WTC11 (cell line): Measurements from ENCODE around the gene H6PD.

Experiments used
- CREB1 ChIP-seq: sonication (generic); formaldehyde crosslinking; IDR thresholded peaks from 2 replicates; pipeline ENCODE4 v1.8.0; 2023; ENCODE audit warnings: mild to moderate bottlenecking, missing genetic modification reagents
- EMX1 ChIP-seq: fragments of 250-450 bp; sonication (Bioruptor Pico); IDR thresholded peaks from 2 replicates; pipeline ENCODE4 v1.8.0; 2021; ENCODE audit warnings: mild to moderate bottlenecking
- NFE2L1 ChIP-seq: sonication (generic); formaldehyde crosslinking; IDR thresholded peaks from 2 replicates; pipeline ENCODE4 v1.8.1; 2023; ENCODE audit warnings: missing genetic modification reagents
- USF2 ChIP-seq: sonication (generic); formaldehyde crosslinking; IDR thresholded peaks from 2 replicates; pipeline ENCODE4 v1.8.1; 2023; ENCODE audit warnings: mild to moderate bottlenecking, missing genetic modification reagents, moderate library complexity
- ZNF138 ChIP-seq: sonication (generic); formaldehyde crosslinking; conservative IDR thresholded peaks from 2 replicates; pipeline ENCODE4 v1.8.1; 2022; ENCODE audit warnings: mild to moderate bottlenecking, moderate library complexity, missing genetic modification reagents
- ZNF263 ChIP-seq: sonication (generic); formaldehyde crosslinking; IDR thresholded peaks from 2 replicates; pipeline ENCODE4 v1.8.1; 2022; ENCODE audit warnings: low read depth, mild to moderate bottlenecking, moderate library complexity, missing genetic modification reagents
- TF ChIP-seq, protein P1 (sequence below): fragments of 200-600 bp; IDR thresholded peaks from 2 replicates; pipeline ENCODE4 v1.8.0; 2022; ENCODE audit warnings: antibody characterized with exemption
- TF ChIP-seq, protein P2 (sequence below): sonication (generic); formaldehyde crosslinking; IDR thresholded peaks from 2 replicates; pipeline ENCODE4 v1.8.0; 2022; ENCODE audit warnings: mild to moderate bottlenecking, missing genetic modification reagents
- TF ChIP-seq, protein P3 (sequence below): sonication (generic); formaldehyde crosslinking; IDR thresholded peaks from 2 replicates; pipeline ENCODE4 v1.8.0; 2022; ENCODE audit warnings: mild to moderate bottlenecking, missing genetic modification reagents
- TF ChIP-seq, protein P4 (sequence below): sonication (generic); formaldehyde crosslinking; IDR thresholded peaks from 2 replicates; pipeline ENCODE4 v1.8.1; 2023; ENCODE audit warnings: mild to moderate bottlenecking, missing genetic modification reagents
- TF ChIP-seq, protein P5 (sequence below): sonication (generic); formaldehyde crosslinking; IDR thresholded peaks from 2 replicates; pipeline ENCODE4 v1.8.1; 2023; ENCODE audit warnings: mild to moderate bottlenecking, moderate library complexity, missing genetic modification reagents

DNA sequence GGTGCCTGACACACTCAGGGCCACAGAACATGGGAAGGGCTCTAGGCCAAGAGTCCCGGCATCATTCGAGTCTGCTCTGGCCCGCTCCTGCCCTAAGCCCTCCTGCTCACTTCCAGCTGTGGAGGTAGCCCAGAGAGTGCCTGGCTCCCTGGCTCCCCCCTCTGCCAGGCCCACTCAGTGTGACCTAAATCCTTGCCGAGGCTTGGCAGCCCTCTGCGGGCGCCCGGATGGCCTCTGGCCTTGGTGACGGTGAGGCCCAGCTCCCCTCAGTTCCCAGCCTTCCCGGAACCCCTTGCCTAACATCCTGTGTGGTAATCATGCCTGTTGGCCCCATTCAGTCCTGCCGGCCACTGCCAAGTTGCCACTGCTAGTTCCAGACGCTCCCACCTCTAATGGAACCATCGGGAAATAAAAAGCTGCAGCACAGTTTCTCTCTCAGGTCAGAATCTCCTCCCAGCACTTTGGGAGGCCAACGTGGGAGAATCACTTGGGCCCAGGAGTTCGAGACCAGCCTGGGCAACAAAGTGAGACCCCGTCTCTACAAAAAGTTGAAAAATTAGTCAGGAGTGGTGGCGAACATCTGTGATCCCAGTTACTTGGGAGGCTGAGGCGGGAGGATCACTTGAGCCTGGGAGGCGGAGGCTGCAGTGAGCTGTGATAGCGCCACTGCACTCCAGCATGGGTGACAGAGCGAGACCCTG is 1.2 kb upstream of the H6PD start:
- TF ChIP-seq, protein P1, sequence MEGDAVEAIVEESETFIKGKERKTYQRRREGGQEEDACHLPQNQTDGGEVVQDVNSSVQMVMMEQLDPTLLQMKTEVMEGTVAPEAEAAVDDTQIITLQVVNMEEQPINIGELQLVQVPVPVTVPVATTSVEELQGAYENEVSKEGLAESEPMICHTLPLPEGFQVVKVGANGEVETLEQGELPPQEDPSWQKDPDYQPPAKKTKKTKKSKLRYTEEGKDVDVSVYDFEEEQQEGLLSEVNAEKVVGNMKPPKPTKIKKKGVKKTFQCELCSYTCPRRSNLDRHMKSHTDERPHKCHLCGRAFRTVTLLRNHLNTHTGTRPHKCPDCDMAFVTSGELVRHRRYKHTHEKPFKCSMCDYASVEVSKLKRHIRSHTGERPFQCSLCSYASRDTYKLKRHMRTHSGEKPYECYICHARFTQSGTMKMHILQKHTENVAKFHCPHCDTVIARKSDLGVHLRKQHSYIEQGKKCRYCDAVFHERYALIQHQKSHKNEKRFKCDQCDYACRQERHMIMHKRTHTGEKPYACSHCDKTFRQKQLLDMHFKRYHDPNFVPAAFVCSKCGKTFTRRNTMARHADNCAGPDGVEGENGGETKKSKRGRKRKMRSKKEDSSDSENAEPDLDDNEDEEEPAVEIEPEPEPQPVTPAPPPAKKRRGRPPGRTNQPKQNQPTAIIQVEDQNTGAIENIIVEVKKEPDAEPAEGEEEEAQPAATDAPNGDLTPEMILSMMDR = no peak
- TF ChIP-seq ZNF138 (CRISPR knock-in tag) = no peak
- TF ChIP-seq, protein P2, sequence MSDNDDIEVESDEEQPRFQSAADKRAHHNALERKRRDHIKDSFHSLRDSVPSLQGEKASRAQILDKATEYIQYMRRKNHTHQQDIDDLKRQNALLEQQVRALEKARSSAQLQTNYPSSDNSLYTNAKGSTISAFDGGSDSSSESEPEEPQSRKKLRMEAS (CRISPR knock-in tag) = no peak
- no peak for TF ChIP-seq ZNF263 (CRISPR knock-in tag)
- TF ChIP-seq CREB1 (CRISPR knock-in tag) = no peak
- TF ChIP-seq, protein P3, sequence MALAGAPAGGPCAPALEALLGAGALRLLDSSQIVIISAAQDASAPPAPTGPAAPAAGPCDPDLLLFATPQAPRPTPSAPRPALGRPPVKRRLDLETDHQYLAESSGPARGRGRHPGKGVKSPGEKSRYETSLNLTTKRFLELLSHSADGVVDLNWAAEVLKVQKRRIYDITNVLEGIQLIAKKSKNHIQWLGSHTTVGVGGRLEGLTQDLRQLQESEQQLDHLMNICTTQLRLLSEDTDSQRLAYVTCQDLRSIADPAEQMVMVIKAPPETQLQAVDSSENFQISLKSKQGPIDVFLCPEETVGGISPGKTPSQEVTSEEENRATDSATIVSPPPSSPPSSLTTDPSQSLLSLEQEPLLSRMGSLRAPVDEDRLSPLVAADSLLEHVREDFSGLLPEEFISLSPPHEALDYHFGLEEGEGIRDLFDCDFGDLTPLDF = no peak
- TF ChIP-seq, protein P4, sequence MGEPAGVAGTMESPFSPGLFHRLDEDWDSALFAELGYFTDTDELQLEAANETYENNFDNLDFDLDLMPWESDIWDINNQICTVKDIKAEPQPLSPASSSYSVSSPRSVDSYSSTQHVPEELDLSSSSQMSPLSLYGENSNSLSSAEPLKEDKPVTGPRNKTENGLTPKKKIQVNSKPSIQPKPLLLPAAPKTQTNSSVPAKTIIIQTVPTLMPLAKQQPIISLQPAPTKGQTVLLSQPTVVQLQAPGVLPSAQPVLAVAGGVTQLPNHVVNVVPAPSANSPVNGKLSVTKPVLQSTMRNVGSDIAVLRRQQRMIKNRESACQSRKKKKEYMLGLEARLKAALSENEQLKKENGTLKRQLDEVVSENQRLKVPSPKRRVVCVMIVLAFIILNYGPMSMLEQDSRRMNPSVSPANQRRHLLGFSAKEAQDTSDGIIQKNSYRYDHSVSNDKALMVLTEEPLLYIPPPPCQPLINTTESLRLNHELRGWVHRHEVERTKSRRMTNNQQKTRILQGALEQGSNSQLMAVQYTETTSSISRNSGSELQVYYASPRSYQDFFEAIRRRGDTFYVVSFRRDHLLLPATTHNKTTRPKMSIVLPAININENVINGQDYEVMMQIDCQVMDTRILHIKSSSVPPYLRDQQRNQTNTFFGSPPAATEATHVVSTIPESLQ (CRISPR knock-in tag) = no peak
- TF ChIP-seq USF2 (CRISPR knock-in tag) = no peak
- TF ChIP-seq, protein P5, sequence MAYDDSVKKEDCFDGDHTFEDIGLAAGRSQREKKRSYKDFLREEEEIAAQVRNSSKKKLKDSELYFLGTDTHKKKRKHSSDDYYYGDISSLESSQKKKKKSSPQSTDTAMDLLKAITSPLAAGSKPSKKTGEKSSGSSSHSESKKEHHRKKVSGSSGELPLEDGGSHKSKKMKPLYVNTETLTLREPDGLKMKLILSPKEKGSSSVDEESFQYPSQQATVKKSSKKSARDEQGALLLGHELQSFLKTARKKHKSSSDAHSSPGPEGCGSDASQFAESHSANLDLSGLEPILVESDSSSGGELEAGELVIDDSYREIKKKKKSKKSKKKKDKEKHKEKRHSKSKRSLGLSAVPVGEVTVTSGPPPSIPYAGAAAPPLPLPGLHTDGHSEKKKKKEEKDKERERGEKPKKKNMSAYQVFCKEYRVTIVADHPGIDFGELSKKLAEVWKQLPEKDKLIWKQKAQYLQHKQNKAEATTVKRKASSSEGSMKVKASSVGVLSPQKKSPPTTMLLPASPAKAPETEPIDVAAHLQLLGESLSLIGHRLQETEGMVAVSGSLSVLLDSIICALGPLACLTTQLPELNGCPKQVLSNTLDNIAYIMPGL = no peak
- TF ChIP-seq NFE2L1 (CRISPR knock-in tag) = no peak
- no peak for TF ChIP-seq EMX1
